Skin epidermis (tissue), 12 donors: ENCODE measurements around the gene HCST.
A peak's percentile ranks its signal among the peaks of the same experiment; 100 is the strongest.
"Not testable (repeated sequence)": the region's sequence is repeated elsewhere in the genome, so short reads cannot be mapped to it uniquely, and the experiment has no call there.

ENCODE experiments used
- H3K27ac ChIP-seq, 21 experiments: fragments of 200-600 bp; sonication (generic) in 11 of 21; one replicate each; pipeline ENCODE4 v1.5.0; 2020; ENCODE audit warnings: mild to moderate bottlenecking in 3 of 21, inconsistent platforms in 2 of 21, moderate library complexity in 2 of 21
- H3K4me3 ChIP-seq, 7 experiments: fragments of 200-600 bp; sonication (generic) in 2 of 7; one replicate each; pipeline ENCODE4 v1.5.0; 2020; ENCODE audit warnings: inconsistent platforms in 2 of 7, mild to moderate bottlenecking in 2 of 7, moderate library complexity in 1 of 7

HCST gene

DNA sequence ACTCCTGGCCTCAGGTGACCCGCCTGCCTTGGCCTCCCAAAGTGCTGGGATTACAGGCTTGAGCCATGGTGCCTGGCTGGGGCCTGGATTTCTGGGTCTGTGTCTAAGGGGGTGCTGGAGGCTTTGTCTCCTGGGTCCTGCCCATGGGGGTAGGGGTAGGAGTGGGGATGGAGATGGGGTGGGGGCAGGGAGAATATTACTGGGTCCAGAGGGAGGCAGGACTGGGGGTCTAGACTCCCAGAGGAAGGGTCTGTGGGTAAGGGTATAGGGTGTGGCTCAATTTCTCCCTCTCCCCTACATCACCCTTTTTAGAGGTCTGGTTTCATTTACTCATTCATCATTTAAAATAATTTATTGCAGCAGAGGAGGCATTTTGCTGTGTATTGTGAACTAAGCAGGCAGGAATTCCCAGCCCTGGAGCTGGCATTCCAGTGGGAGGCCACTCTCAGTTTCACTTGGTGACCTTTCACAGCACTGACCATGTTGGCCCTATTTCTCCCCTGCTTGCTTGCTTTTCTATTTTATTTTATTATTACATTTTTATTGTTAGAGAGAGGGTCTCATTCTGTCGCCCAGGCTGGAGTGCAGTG is 1.2 kb upstream of the HCST start:
- H3K27ac ChIP-seq, result peak overlapping the region in 19 of 21 experiments; percentile 77 to 97 (median 91)
- peak overlapping the region in 6 of 7 experiments; percentile 48 to 83 (median 71) for H3K4me3 ChIP-seq

DNA sequence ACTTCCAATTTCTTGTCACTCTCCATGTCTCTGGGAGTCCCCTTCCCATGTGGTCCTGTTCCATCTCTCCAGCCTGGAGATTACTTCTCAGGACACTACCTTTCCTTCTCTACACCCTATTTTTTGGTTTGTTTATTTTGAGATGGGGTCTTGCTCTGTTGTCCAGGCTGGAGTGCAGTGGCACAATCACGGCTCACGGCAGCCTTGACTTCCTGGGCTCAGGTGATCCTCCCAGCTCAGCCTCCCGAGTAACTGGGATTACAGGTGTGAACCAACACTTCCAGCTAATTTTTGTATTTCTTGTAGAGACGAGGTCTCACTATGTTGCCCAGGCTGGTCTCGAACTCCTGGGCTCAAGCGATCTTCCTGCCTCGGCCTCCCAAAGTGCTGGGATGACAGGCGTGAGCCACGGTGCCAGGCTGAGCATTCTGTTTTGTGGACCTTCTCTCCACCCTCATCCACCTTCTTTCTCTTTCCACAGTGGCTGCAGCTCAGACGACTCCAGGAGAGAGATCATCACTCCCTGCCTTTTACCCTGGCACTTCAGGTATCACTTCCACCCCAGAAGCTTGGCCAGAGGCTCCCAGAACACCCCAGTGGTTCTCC is 644 bp downstream of the HCST start:
- Histone ChIP-seq H3K4me3 (peak overlapping the region; percentile 5 to 69 (median 18)), H3K27ac (peak overlapping the region in 20 of 21 experiments; percentile 47 to 97 (median 90))

DNA sequence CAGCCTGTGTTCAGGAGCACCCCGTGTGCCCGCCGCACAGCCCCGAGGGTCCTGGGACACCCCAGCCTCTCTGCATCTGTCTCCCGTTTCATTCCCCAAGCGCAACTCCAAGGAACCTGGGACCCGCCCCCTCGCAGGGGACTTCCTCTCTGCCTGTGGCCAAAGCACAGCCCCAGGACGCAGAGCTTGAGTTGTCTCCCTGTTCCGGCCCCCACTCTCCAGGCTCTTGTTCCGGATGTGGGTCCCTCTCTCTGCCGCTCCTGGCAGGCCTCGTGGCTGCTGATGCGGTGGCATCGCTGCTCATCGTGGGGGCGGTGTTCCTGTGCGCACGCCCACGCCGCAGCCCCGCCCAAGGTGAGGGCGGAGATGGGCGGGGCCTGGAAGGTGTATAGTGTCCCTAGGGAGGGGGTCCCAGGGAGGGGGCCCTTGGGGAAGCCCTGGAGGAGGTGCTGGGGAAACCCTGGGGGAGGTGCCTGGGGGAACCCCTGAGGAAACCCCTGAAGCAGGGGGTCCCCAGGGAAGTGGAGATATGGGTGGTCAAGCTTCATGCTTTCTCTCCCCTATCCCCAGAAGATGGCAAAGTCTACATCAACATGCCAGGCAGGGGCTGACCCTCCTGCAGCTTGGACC is 1.3 kb downstream of the HCST start:
- peak overlapping the region; percentile 5 to 69 (median 18) for H3K4me3 ChIP-seq
- peak overlapping the region in 20 of 21 experiments; percentile 64 to 97 (median 90) for H3K27ac ChIP-seq

DNA sequence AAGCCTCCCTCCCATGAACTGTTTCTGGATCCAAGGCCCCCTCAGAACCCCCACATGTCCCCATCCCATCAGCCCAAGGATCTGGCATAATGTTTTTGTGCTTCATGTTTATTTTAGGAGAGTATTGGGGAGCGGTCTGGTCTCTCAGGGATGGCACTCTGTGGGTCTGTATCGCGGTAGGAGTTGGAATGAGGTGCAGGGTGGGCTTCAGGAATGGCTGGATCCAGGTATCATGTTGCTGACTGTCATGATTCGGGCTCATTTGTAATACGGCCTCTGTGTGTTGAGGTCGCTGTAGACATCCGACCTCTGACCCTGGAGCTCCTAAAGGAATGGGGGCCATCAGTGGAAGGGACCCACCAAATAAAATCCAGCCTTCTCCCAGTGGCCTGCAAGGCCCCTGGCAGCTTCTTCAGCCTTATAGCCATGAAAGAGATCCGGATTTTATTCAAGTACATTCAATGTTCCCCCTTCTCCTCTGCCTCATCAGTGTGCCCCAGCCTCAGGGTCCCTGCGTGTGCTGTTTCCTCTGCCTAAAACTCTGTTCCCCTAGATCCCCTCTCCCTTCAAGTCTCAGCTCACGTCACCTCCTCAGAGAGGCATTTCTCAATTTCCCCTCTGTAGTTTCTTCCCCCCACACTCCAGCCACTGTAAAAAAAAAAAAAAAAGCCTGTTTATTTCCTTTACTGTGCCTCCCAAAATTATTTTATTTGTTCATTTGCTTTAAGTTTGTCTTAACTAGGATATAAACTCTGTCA is 2.2 kb downstream of the HCST start:
- Histone ChIP-seq H3K4me3 (no peak overlapping the region), H3K27ac (peak overlapping the region in 17 of 21 experiments; percentile 22 to 97 (median 91))

DNA sequence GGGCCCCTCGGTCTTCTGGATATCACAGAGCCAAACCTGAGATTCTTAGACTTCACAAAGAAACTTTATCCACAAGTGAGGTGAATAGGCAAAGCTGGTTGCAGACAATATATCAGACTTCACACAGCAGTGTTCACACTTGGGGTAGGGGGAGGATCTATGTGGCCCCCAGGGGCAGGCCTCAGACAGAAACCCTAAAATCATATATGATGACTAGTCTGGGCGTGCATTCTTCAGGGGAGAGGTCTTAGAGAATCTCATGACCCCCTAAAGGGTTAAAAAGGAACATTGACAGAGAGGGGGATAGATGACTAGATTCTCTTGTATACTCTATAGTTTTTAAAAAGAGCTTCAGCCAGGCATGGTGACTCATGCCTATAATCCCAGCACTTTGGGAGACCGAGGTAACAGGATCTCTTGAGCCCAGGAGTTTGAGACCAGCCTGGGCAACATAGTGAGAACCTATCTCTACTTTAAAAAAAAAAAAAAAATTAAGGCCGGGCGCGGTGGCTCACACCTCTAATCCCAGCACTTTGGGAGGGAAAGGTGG is 2.9 kb downstream of the HCST start:
- peak overlapping the region in 15 of 21 experiments; percentile 22 to 97 (median 70) for H3K27ac ChIP-seq
- no peak overlapping the region for H3K4me3 ChIP-seq

DNA sequence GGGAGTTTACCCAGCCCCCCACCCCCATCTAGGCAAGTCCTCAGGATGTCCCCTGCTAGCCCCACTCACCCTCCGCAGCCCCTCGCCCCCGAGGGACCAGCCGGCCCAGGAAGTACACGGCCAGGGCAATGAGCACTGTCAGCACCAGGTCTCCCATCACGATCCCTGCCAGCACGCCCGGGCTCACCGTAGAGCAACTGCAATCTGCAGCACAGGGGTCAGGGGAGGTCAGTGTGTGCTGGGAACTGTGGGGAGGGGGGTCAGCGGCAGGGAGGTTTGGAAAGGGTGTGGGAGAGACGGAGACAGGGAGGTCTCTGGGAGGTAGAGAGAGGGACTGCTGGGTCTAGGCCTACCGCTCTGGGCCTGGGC is 5.0 kb downstream of the HCST start:
- Histone ChIP-seq H3K4me3 (peak overlapping the region in 6 of 7 experiments; percentile 7 to 33 (median 28)), H3K27ac (peak overlapping the region in 20 of 21 experiments; percentile 2 to 88 (median 67))

DNA sequence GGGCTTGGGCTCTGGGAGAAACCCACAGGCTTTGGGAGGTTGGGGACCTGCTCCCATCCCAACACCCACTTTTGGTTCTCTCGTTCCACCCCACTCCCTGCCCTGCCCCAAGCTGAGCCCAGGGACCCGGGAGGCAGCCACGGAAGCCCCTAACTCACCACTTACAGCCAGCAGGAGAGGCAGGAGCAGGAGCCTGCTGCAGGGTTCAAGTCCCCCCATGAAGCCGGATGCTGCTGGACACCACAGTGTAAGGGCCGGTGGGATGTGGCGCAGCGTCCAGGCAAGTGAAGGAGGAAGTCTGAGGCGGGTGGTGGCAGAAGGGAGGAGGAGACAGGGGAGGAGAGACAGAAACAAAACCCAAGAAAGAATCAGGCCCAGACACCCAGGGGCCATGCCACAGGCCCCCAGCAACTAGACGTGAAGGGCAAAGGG is 5.7 kb downstream of the HCST start, which contains the start of gene TYROBP:
TYROBP (minus strand) TSS at position 286 of the 432 bp plus-strand sequence; CDS start at position 219, 67 bp downstream.
- H3K27ac ChIP-seq, result peak within 1 kb of the TSS in 20 of 21 experiments; percentile 25 to 88 (median 67)

DNA sequence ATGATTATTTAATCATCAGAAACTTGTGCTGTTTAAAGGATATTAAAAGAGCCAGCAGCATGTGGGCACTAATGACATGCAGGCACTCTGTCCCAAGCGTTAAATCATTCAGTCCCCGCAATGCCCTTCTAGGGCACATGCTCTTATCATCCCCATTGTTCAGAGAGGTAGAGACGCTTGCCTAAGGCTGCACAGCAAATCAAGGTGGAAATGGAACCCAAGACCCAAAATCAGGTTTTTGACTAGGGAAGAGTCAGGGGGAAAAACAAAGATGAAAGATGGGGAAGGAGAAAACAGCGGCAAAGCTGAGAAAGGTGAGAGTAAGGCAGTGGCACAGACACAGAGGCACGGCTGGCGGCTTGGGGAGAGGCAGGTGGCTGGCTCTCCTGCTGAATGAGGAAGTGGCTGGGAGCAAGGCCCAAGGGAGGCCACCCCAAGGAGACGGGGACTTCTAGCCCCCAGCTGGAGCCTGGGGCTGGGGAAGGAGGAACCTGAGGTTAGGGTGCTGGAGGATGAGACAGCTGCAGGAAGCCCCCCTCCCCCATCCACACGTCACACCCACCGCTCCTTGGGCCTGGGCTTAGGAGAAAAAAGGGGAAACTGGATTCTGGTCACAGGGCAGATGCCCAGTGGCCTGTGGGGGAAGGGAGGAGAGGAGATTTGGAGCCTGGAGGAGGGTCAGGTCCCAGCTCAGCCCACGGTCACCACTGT is 6.8 kb downstream of the HCST start:
- Histone ChIP-seq H3K27ac (peak overlapping the region in 17 of 21 experiments; percentile 54 to 88 (median 75)), H3K4me3 (peak overlapping the region in 1 of 7 experiments; percentile 4)

More for the DNA sequence above, 5.7 kb downstream of the HCST start, which contains the start of gene TYROBP:
- peak within 1 kb of the TSS in 6 of 7 experiments; percentile 7 to 33 (median 28) for H3K4me3 ChIP-seq

DNA sequence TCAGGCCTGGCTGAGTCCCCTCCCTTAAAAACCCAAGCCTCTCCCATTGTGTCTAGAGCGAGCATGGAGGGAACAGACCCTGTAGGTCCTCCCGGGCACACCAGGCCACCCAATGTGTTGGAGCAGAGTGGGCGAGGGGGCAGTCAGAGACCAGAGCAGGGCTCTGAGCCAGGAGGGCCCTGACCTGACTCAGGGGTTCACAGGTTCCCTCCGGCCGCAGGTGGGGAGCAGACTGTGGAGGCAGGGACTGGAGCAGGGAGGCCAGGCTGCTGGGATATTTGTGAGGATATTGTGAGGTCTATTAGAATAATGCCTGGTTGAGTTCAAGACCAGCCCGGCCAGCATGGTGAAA is 7.3 kb downstream of the HCST start:
- Histone ChIP-seq H3K27ac (peak overlapping the region in 19 of 21 experiments; percentile 54 to 88 (median 69)), H3K4me3 (peak overlapping the region in 1 of 7 experiments; percentile 4)

DNA sequence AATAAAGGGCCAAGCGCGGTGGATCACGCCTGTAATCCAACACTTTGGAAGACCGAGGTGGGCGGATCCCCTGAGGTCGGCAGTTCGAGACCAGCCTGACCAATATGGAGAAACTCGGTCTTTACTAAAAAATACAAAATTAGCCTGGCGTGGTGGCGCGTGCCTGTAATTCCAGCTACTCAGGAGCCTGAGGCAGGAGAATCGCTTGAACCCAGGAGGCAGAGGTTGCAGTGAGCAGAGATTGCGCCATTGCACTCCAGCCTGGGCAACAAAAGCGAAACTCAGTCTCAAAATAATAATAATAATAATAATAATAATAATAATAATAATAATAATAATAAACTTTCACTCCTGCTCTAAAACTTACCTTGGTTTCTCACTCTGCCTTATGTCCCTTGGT is 8.0 kb downstream of the HCST start:
- H3K4me3 ChIP-seq, result not testable (repeated sequence)
- peak overlapping the region in 10 of 21 experiments; percentile 64 to 88 (median 76) for H3K27ac ChIP-seq

DNA sequence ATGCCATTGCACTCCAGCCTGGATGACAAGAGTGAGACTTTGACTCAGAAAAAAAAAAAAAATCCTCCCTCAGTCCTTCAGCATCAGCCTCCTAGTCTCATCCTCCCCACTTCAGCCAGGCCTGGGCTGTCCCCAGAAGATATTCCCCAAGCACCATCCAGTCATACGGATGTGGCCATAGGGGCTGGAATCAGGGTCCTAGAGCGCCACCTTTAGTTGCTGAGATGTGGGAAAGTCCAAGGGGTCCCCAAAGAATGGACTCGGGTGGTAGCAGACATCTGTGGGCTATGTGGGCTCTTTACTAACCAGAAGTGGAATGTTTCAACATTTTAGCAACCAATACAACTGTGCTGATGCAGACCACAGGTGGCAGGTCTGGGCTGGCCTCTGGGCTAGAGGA is 8.8 kb downstream of the HCST start:
- Histone ChIP-seq H3K4me3 (no peak overlapping the region), H3K27ac (peak overlapping the region in 6 of 21 experiments; percentile 0 to 52 (median 26))

DNA sequence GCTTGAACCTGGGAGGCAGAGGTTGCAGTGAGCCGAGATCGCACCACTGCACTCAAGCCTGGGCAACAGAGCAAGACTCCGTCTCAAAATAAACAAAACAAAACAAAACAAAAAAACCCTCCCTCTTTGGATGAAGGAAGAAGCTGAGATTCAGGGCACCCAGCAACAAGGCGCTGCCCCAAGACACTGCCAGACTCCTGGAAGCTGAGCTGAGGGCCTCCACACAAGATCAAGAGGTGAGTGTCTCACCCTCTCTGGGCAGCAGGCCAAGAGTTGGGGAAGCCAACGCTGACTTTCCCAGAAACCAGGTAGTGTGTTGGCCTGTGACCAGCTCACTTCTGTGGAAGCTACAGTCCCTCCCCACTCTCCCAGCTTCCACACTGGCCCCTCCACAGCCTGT is 9.5 kb downstream of the HCST start:
- Histone ChIP-seq H3K27ac (peak overlapping the region in 8 of 21 experiments; percentile 0 to 52 (median 23)), H3K4me3 (no peak overlapping the region)

DNA sequence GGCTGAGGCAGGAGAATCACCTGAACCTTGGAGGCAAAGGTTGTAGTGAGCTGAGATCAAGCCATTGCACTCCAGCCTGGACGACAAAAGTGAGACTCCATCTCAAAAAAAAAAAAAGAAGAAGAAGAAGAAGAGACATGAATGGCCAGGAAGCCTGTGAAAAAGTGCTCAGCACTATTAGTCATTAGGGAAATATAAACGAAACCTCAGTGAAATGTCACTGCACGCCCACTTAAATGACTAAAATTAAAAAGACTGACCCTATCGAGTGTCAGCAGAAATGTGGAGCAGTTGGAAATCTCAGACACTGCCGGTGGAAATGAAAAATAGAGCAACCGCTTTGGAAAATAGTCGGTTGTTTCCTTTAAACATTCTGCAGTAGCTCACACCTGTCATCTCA is 11.3 kb downstream of the HCST start:
- no peak overlapping the region for H3K4me3 ChIP-seq
- H3K27ac ChIP-seq, result peak overlapping the region in 7 of 21 experiments; percentile 16 to 67 (median 30)

DNA sequence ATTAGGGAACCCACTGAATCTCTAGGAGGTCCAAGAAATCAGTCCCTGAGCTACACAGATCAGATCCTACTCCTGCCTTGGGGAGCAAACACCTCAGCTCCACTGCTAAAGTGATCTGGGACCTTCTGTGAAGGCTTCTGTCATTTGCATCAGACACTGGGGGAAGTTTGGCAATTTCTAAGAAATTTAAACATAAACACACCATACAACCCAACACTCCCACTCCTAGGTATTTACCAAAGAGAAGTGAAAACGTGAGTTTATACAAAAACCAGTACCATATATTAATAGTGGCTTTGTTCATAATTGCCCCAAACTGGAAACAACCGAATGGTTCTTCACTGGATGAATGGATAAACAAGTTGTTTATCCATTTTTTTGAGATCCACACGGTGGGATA is 13.1 kb downstream of the HCST start:
- Histone ChIP-seq H3K27ac (peak overlapping the region in 1 of 21 experiments; percentile 29), H3K4me3 (no peak overlapping the region)

DNA sequence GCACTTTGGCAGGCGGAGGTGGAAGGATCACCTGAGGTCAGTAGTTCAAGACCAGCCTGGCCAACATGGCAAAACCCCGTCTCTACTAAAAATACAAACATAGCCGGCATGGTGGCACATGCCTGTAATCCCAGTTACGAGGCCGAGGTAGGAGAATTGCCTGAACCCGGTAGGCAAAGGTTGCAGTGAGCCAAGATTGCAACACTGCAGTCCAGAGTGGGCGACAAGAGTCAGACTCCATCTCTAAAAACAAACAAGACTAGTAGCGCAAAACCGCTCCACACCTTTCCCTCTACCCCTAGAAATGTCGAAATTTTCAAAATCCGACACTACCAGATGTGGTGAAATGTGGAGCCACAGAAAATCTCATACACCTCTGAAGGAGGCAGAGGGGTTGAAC is 17.0 kb downstream of the HCST start:
- no peak overlapping the region for H3K4me3 ChIP-seq
- no peak overlapping the region for H3K27ac ChIP-seq

DNA sequence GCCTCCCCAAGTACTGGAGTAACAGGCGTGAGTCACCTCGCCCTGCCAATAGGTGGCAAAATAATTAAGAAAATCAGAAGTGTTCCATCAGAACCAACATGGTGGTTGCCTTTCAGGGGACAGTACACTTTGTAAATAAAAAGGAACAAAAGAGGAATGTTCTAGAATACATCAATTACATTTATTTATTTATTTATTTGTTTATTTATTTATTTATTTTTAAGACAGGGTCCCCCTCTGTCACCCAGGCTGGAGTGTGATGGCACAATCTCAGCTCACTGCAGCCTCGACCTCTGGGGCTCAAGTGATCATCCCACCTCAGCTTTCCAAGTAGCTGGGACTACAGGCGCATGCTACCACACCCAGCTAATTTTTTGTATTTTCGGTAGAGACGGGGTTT is 18.7 kb downstream of the HCST start:
- H3K4me3 ChIP-seq, result no peak overlapping the region
- H3K27ac ChIP-seq, result no peak overlapping the region

DNA sequence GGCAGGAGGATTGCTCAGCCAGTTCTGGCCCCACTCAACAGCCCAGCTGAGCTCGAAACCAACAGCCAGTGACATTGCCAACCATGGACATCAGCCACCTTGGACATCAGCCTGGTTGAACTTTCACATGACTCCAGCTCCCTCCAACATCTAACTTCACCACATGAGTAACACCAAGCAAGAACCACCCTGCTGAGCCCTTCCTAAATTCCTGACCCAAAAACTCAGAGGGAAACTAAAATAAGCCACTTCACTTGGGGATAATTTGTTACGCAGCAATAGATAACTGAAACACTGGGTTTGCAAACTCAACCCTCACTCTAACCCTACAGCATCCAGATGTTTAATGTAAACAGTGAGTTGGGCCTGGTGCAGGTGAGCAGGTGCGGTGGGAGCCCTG is 23.2 kb downstream of the HCST start:
- Histone ChIP-seq H3K4me3 (no peak overlapping the region), H3K27ac (no peak overlapping the region)

DNA sequence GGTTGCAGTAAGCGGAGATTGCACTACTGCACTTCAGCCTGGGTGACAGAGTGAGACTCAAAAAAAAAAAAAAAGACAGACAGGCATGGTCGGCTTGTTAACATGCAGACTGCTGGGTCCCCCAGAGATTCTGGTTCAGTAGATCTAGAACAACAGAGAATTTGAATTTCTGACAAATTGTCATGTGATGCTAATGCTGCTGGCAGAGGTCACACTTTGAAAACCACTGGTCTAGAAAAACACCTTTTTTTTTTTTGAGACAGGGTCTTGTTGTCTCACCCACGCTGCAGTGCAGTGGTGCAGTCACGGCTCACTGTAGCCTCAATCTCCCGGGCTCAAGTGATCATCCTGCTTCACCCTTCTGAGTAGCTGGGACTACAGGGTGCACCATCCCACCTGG is 26.2 kb downstream of the HCST start:
- H3K4me3 ChIP-seq, result no peak overlapping the region
- peak overlapping the region in 1 of 21 experiments; percentile 29 for H3K27ac ChIP-seq

DNA sequence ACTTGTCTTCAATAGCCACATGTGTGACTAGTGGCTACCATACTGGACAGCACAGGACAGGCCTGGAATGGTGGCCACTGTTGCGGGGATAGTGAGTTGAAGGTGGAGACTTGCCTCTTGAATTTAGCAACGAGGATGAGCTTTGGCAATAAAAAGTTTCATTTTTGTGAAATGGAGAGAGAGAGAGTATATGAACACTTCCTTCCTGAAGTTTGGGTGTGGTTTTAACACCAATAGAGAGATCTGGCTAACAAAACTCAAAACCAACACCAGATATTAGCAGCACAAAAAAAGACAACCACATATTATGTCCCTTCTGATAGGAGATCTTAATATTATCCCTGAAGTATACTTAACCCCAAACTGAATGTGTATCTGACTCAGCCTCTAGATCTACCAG is 27.5 kb downstream of the HCST start:
- Histone ChIP-seq H3K4me3 (no peak overlapping the region), H3K27ac (peak overlapping the region in 10 of 21 experiments; percentile 29 to 83 (median 71))
